WTC11 (cell line): ENCODE results near the gene GRAMD4. TPM values are rescaled to one million over a fixed set of nuclear protein-coding genes. Genes with fewer than 3 reads are reported as not detected.

Experiments used
- ATAC-seq: fragments of 200-7000 bp; cut with Tn5 transposase; 2 replicates; pipeline ENCODE4 v1.10.0; 2021; ENCODE audit warnings: mild to moderate bottlenecking, moderate library complexity
- CTCF ChIA-PET: fragments of 300-600 bp; sonication (Branson Sonifier 250); formaldehyde crosslinking; loops from one replicate; lab custom pipeline; 2021; ENCODE audit warnings: antibody characterized with exemption; lab: Charles Lee
- POLR2A ChIA-PET: fragments of 350-600 bp; sonication (Branson Sonifier 250); formaldehyde crosslinking; loops from one replicate; lab custom pipeline; 2021; ENCODE audit warnings: antibody characterized with exemption; lab: Charles Lee
- DNase-seq: peaks from one replicate; pipeline ENCODE4 v3.0.0; 2021; ENCODE audit warnings: low spot score
- H3K27ac Mint-ChIP-seq: 2 replicates; pipeline ENCODE4 v1.8.0; 2021; ENCODE audit warnings: mixed read lengths
- H3K27me3 Mint-ChIP-seq: 2 replicates; pipeline ENCODE4 v1.8.0; 2021; ENCODE audit warnings: low read depth, mild to moderate bottlenecking, moderate library complexity, mixed read lengths
- H3K36me3 Mint-ChIP-seq: 2 replicates; pipeline ENCODE4 v1.8.0; 2021; ENCODE audit warnings: mixed read lengths
- H3K4me1 Mint-ChIP-seq: 2 replicates; pipeline ENCODE4 v1.8.0; 2022; ENCODE audit warnings: mixed read lengths
- H3K4me3 Mint-ChIP-seq: 2 replicates; pipeline ENCODE4 v1.8.0; 2021; ENCODE audit warnings: mild to moderate bottlenecking, moderate library complexity, mixed read lengths
- H3K9me3 Mint-ChIP-seq: 2 replicates; pipeline ENCODE4 v1.8.0; 2021; ENCODE audit warnings: mixed read lengths
- ATF2 ChIP-seq: sonication (generic); formaldehyde crosslinking; IDR thresholded peaks from 2 replicates; pipeline ENCODE4 v1.8.1; 2022; ENCODE audit warnings: low read depth, missing genetic modification reagents, borderline replicate concordance
- ATF6 ChIP-seq: sonication (generic); formaldehyde crosslinking; IDR thresholded peaks from 2 replicates; pipeline ENCODE4 v1.8.1; 2023; ENCODE audit warnings: mild to moderate bottlenecking, missing genetic modification reagents
- CDX4 ChIP-seq: fragments of 250-450 bp; sonication (Bioruptor Pico); IDR thresholded peaks from 2 replicates; pipeline ENCODE4 v1.9.0; 2021; ENCODE audit warnings: moderate library complexity, mild to moderate bottlenecking, inconsistent platforms, borderline replicate concordance
- CREM ChIP-seq: sonication (generic); formaldehyde crosslinking; IDR thresholded peaks from 2 replicates; pipeline ENCODE4 v1.8.1; 2022; ENCODE audit warnings: mild to moderate bottlenecking, missing genetic modification reagents, moderate library complexity
- CTCF ChIP-seq: fragments of 200-600 bp; IDR thresholded peaks from 2 replicates; pipeline ENCODE4 v1.8.0; 2022; ENCODE audit warnings: antibody characterized with exemption
- E2F5 ChIP-seq: sonication (generic); formaldehyde crosslinking; IDR thresholded peaks from 2 replicates; pipeline ENCODE4 v1.8.1; 2022; ENCODE audit warnings: mild to moderate bottlenecking, moderate library complexity, missing genetic modification reagents
- ESRRA ChIP-seq: sonication (generic); formaldehyde crosslinking; IDR thresholded peaks from 2 replicates; pipeline ENCODE4 v1.8.1; 2022; ENCODE audit warnings: mild to moderate bottlenecking, missing genetic modification reagents, borderline replicate concordance
- ETV6 ChIP-seq: sonication (generic); formaldehyde crosslinking; IDR thresholded peaks from 2 replicates; pipeline ENCODE4 v1.8.1; 2022; ENCODE audit warnings: mild to moderate bottlenecking, missing genetic modification reagents
- FOXP1 ChIP-seq: sonication (generic); formaldehyde crosslinking; IDR thresholded peaks from 2 replicates; pipeline ENCODE4 v1.8.0; 2022; ENCODE audit warnings: missing genetic modification reagents, mild to moderate bottlenecking, moderate library complexity, borderline replicate concordance
- FOXP4 ChIP-seq: sonication (generic); formaldehyde crosslinking; IDR thresholded peaks from 2 replicates; pipeline ENCODE4 v1.8.0; 2022; ENCODE audit warnings: mild to moderate bottlenecking, missing genetic modification reagents
- GTF2I ChIP-seq: fragments of 250-450 bp; sonication (Bioruptor Pico); conservative IDR thresholded peaks from 2 replicates; pipeline ENCODE4 v1.4.0; 2021; ENCODE audit warnings: mild to moderate bottlenecking
- HMGA2 ChIP-seq: fragments of 250-450 bp; sonication (Bioruptor Pico); IDR thresholded peaks from 2 replicates; pipeline ENCODE4 v1.4.0; 2021; ENCODE audit warnings: mild to moderate bottlenecking, moderate library complexity
- KAT7 ChIP-seq: sonication (generic); formaldehyde crosslinking; IDR thresholded peaks from 2 replicates; pipeline ENCODE4 v1.8.1; 2023; ENCODE audit warnings: missing genetic modification reagents, mild to moderate bottlenecking, borderline replicate concordance
- NR3C1 ChIP-seq: sonication (generic); formaldehyde crosslinking; conservative IDR thresholded peaks from 2 replicates; pipeline ENCODE4 v1.8.1; 2023; ENCODE audit warnings: low read depth, mild to moderate bottlenecking, missing genetic modification reagents
- PRDM15 ChIP-seq: sonication (generic); formaldehyde crosslinking; IDR thresholded peaks from 2 replicates; pipeline ENCODE4 v1.8.0; 2022; ENCODE audit warnings: missing genetic modification reagents
- RELA ChIP-seq: sonication (generic); formaldehyde crosslinking; IDR thresholded peaks from 2 replicates; pipeline ENCODE4 v1.8.1; 2022; ENCODE audit warnings: missing genetic modification reagents, mild to moderate bottlenecking, borderline replicate concordance
- USF2 ChIP-seq: sonication (generic); formaldehyde crosslinking; IDR thresholded peaks from 2 replicates; pipeline ENCODE4 v1.8.1; 2023; ENCODE audit warnings: mild to moderate bottlenecking, missing genetic modification reagents, moderate library complexity
- ZNF121 ChIP-seq: sonication (generic); formaldehyde crosslinking; IDR thresholded peaks from 2 replicates; pipeline ENCODE4 v1.8.0; 2023; ENCODE audit warnings: missing genetic modification reagents
- ZNF425 ChIP-seq: fragments of 250-450 bp; sonication (Bioruptor Pico); conservative IDR thresholded peaks from 2 replicates; pipeline ENCODE4 v1.9.0; 2021; ENCODE audit warnings: mild to moderate bottlenecking
- ZNF671 ChIP-seq: fragments of 250-450 bp; sonication (Bioruptor Pico); IDR thresholded peaks from 2 replicates; pipeline ENCODE4 v1.8.0; 2021; ENCODE audit warnings: mild to moderate bottlenecking
- total RNA-seq: library from RNA; stranded (reverse); gene quantifications from 3 replicates; pipeline ENCODE4 v1.2.3, GENCODE V29; 2021

GRAMD4 gene
- total RNA-seq, 1 experiment from 2014 or later = 41.0 TPM

- DNase-seq = no peak
- no peak overlapping the region for H3K27ac Mint-ChIP-seq
- CTCF ChIA-PET = interaction anchor here (0.6 kb wide), 1 partner anchor 24 kb away, joined by 4 read pairs; no protein-coding TSS in a partner anchor
Measured at GRCh38 chr22:46708766-46709330, 88.7 kb downstream of the GRAMD4 start.

More at GRCh38 chr22:46708766-46709330, 88.7 kb downstream of the GRAMD4 start:
- POLR2A ChIA-PET = no interaction called here
- H3K36me3 Mint-ChIP-seq = peaks cover 66% of the 10 kb centered on the region
- H3K27me3 Mint-ChIP-seq = no peaks in the 10 kb centered on the region
- no peak for TF ChIP-seq CTCF
- no peak for TF ChIP-seq ETV6
- no peak for TF ChIP-seq ATF6 (CRISPR knock-in tag)
- no peak for TF ChIP-seq HMGA2
- TF ChIP-seq FOXP4 (CRISPR knock-in tag) = no peak
- no peak for TF ChIP-seq ZNF425 (CRISPR knock-in tag)
- no peak for TF ChIP-seq KAT7 (CRISPR knock-in tag)
- TF ChIP-seq NR3C1 (CRISPR knock-in tag) = no peak
- TF ChIP-seq PRDM15 (CRISPR knock-in tag) = no peak
- no peak for TF ChIP-seq GTF2I
- TF ChIP-seq RELA (CRISPR knock-in tag) = no peak
- TF ChIP-seq CDX4 (CRISPR knock-in tag) = no peak
- no peak for TF ChIP-seq ESRRA (CRISPR knock-in tag)
- TF ChIP-seq ATF2 (CRISPR knock-in tag) = no peak
- TF ChIP-seq ZNF121 (CRISPR knock-in tag) = no peak
- no peak for TF ChIP-seq FOXP1 (CRISPR knock-in tag)
- no peak for TF ChIP-seq CREM (CRISPR knock-in tag)
- no peak for TF ChIP-seq ZNF671 (CRISPR knock-in tag)
- TF ChIP-seq E2F5 (CRISPR knock-in tag) = no peak
- no peak for TF ChIP-seq USF2 (CRISPR knock-in tag)
- no peaks in the 10 kb centered on the region for H3K4me1 Mint-ChIP-seq
- no peaks in the 10 kb centered on the region for H3K9me3 Mint-ChIP-seq
- no peak for ATAC-seq
- no peak overlapping the region for H3K4me3 Mint-ChIP-seq
